Measurements from ENCODE around the gene RNF112.

DNA sequence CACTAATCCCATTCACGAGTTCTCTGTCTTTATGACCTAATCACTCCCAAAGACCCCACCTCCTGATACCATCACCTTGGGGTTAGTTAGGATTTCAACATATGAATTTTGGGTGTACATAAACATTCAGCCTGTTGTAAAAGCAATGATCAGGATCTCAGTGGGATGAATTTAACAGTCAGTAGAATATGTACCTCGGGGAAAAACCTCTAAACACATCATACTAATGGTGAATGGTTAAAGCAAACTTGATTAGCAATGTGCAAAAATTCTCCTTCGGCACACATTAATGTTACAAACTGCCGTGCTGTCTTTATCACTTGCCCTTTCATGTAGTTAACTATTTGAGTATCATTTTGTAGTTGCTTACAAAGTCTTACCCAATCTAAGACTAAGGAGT lies 10.2 kb downstream of the RNF112 start:
- TF ChIP-seq CTCF (IDR thresholded peaks at IDR 0.05; ENCODE audit: insufficient read depth, low read length, poor library complexity, severe bottlenecking) (no peak), EZH2phosphoT487 (conservative IDR thresholded peaks at IDR 0.05; ENCODE audit: low read length) (no peak)

Measured in SU-DHL-6 (cell line).